Left renal cortex interstitium (tissue), 4 donors: Measurements from ENCODE around the gene NGEF. TPM values are rescaled to one million over a fixed set of nuclear protein-coding genes. Genes with fewer than 3 reads are reported as not detected.

Source experiments
- DNase-seq, 4 donors: peaks; one replicate each; pipeline ENCODE4 v3.0.0-alpha.2; 2013; ENCODE audit warnings: low read depth in 4 of 4, low spot score in 2 of 4, missing footprints in 1 of 4
- polyA plus RNA-seq, 4 donors: library from polyadenylated mRNA; unstranded; fragments of 120-200 nt; gene quantifications; one replicate each; pipeline ENCODE4 v1.2.1, GENCODE V29; 2013; ENCODE audit not compliant: insufficient read length in 4 of 4

Gene NGEF
- polyA plus RNA-seq, 4 donors: 2.1 to 3.5 (median 2.8) TPM

GRCh38 chr2:233000886-233001750 lies 11.9 kb downstream of the NGEF start:
- DNase-seq: no peak

GRCh38 chr2:232999354-232999753 lies 13.7 kb downstream of the NGEF start:
- DNase-seq: no peak

GRCh38 chr2:232998666-232998985 lies 14.4 kb downstream of the NGEF start:
- no peak for DNase-seq

GRCh38 chr2:232997749-232998665 lies 15.0 kb downstream of the NGEF start:
- DNase-seq: no peak

- DNase-seq: no peak
These were observed 18.6 kb downstream of the NGEF start for GRCh38 chr2:232994446-232994845.

- DNase-seq: no peak
These were observed 19.7 kb downstream of the NGEF start for GRCh38 chr2:232993231-232993821.

- DNase-seq: no peak
These were observed 26.9 kb downstream of the NGEF start for GRCh38 chr2:232986155-232986554.

- DNase-seq: no peak
These were observed 28.4 kb downstream of the NGEF start for GRCh38 chr2:232984451-232985207.

GRCh38 chr2:232983669-232984140 lies 29.4 kb downstream of the NGEF start:
- DNase-seq: no peak

GRCh38 chr2:232982926-232983668 lies 30.0 kb downstream of the NGEF start:
- no peak for DNase-seq

GRCh38 chr2:232981767-232982360 lies 31.2 kb downstream of the NGEF start:
- no peak for DNase-seq

- DNase-seq: no peak
These were observed 31.7 kb downstream of the NGEF start for GRCh38 chr2:232981356-232981755.

- DNase-seq: no peak
These were observed 32.4 kb downstream of the NGEF start for GRCh38 chr2:232980683-232981082.

- no peak for DNase-seq
These were observed 33.1 kb downstream of the NGEF start for GRCh38 chr2:232979871-232980461.

- no peak for DNase-seq
These were observed 35.6 kb downstream of the NGEF start for GRCh38 chr2:232977438-232977971.

- DNase-seq: no peak
These were observed 36.2 kb downstream of the NGEF start for GRCh38 chr2:232976666-232977437.

GRCh38 chr2:232976176-232976575 lies 36.9 kb downstream of the NGEF start:
- no peak for DNase-seq

GRCh38 chr2:232974396-232974795 lies 38.7 kb downstream of the NGEF start:
- no peak for DNase-seq
